GM20000 (cell line): ENCODE measurements around the gene SATB1.

ENCODE experiments used
- DNase-seq: peaks from one replicate; pipeline ENCODE4 v3.0.0; 2012; ENCODE audit warnings: low spot score
- TF ChIP-seq, protein P1 (sequence below): IDR thresholded peaks from 2 replicates; pipeline ENCODE4 v1.5.1; 2012; ENCODE audit warnings: mild to moderate bottlenecking, control low read depth; ENCODE audit errors: extremely low read depth, missing control alignments

SATB1 gene

GRCh38 chr3:18351823-18352744 lies 73.1 kb downstream of the SATB1 start:
- TF ChIP-seq, protein P1, sequence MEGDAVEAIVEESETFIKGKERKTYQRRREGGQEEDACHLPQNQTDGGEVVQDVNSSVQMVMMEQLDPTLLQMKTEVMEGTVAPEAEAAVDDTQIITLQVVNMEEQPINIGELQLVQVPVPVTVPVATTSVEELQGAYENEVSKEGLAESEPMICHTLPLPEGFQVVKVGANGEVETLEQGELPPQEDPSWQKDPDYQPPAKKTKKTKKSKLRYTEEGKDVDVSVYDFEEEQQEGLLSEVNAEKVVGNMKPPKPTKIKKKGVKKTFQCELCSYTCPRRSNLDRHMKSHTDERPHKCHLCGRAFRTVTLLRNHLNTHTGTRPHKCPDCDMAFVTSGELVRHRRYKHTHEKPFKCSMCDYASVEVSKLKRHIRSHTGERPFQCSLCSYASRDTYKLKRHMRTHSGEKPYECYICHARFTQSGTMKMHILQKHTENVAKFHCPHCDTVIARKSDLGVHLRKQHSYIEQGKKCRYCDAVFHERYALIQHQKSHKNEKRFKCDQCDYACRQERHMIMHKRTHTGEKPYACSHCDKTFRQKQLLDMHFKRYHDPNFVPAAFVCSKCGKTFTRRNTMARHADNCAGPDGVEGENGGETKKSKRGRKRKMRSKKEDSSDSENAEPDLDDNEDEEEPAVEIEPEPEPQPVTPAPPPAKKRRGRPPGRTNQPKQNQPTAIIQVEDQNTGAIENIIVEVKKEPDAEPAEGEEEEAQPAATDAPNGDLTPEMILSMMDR = no peak
- DNase-seq = no peak

DNA sequence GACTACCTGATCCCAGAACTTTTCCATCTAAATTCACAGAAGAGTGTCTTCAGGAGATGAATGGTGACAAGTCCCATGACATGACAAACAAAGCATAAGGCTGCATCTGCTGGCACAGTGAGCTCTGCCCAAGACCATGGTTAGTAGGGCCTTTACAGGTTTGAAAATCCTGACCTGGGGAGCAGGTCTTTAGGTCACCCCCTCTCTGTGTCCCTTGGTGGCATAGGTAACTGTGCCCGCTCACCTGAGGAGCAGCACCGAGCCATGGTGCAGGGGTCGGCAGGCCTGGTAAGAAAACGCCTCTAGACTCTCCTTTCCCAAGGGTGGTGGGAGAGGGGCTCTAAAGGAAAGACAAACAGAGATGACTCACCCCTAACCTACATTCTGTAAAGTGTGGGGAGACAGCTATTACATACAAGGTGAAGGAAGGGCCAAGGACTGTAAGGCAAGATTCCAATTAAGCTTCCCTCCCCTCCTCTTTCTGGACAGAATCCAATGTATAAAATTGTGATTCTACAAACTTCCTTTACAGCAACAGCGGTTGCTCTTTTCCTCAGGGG lies 74.0 kb downstream of the SATB1 start:
- TF ChIP-seq, protein P1 = no peak
- no peak for DNase-seq

DNA sequence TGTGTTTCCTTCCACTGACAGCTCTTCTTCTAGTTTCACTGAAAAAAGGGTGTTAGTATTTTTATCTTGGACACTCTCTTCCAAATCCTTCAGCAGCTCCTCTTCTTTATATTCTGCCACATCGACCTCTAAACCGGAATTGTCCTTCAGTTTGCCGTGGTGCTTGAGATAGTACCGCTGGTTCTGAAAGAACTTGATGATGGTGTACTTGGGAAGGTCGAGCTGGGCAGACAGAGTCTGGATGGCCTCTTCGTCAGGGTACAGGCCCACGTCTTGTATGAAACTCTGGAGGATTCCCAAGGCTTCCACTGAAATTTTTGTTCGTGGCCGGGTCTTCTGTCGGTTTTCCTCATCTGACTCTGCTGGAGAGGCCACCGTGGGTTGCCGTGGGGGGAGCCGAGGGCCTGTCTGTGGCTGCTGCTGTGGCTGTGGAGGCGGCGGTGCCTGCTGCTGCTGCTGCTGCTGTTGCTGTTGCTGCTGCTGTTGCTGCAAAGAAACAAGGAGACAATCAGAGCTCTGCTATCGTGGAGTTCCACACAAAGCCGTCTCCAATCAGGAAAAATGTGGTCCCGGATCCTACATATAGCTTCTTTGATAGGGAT lies 75.8 kb downstream of the SATB1 start:
- no peak for DNase-seq
- TF ChIP-seq, protein P1 = no peak

DNA sequence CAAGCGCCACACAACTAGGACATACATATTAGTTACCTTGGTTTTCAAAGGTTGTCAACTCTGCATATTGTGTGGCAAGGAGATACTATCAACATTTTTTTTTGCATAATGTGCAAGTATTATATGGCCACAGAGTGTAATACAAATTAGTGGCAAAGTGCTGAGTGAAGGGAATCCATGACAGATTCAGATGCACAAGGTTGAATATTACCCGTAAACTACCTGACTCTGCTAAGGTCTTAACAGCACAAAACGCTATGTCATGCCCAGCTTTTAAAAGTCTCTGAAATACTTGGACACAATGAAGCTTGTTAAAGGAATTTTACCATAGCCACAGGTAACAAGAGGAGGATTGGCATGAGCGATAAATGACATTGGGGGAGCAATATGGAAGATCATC lies 79.0 kb downstream of the SATB1 start:
- no peak for DNase-seq

DNA sequence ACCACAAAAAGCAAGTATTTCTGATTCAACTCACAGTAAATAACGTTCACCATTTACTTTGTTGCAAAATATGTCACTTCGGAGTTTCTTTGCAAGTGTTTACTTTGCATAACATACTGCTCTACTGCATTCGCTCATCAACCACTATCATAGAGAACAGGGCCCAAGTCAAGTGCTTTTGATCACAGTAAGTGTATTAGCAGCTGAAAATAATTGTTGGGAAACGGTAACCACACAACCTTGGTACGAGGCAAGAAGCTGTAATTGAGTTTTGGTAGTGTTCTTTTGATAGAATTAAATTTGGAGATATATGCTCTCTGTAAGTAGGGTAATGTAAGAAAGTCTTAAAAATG lies 80.1 kb downstream of the SATB1 start:
- DNase-seq = no peak
- TF ChIP-seq, protein P1 = no peak

More for the DNA sequence above, 79.0 kb downstream of the SATB1 start:
- TF ChIP-seq, protein P1 = no peak

GRCh38 chr3:18344306-18345014 lies 80.7 kb downstream of the SATB1 start:
- TF ChIP-seq, protein P1 = no peak
- no peak for DNase-seq
